SH-SY5Y (cell line): ENCODE results near the gene UBE3D.

Experiments used
- GATA2 ChIP-seq: IDR thresholded peaks from 2 replicates; pipeline ENCODE4 v1.6.1; 2011; ENCODE audit warnings: mild to moderate bottlenecking, low read depth, low read length
- GATA3 ChIP-seq: IDR thresholded peaks from 2 replicates; pipeline ENCODE4 v1.6.1; 2011; ENCODE audit warnings: low read depth, mild to moderate bottlenecking, low read length, moderate library complexity

GRCh38 chr6:83031689-83032088 is 34.0 kb downstream of the UBE3D start:
- no peak for TF ChIP-seq GATA3
- no peak for TF ChIP-seq GATA2
